Measurements from ENCODE around the gene RIMS4.

Gene RIMS4

DNA sequence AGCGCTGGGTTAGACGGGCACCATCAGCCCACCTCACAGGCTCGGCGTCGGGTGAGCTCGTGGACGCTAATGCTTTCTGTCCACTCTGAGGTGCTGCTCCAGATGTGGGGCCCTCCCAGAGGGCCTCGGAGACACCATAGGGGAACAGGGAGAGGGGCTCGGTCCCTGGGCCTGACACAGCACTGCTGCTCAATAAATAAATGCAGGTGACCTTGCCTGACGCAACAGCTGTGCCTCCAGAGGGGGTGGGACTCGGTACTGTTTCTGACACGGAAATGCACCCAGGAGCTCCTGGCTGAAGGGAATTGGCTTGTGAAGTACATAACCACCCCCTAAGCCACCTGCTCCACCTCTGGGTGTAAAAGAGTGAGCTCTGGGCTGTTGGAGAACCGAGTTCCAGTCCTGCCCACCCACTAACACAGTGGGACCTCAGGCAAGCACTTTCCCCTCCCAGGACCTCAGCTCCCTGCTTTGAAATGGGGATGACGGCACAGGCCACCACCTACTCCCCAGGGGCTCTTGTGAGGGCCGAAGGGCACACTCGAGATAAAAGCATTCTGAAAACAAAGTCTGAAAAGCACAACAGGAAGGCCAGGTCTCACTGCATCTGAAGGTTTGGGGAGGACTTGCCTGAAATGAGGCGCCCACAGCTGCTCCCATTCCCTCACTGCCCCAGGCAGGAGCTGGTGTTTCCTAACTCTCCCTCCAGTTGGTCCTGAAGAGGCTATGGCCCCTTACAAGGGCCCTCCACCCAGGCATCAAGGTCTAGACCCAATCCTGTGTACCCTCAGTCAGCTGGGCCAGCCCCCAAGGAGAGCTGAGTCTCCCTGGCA, 58.0 kb downstream of the RIMS4 start:
- H4K8ac ChIP-seq (ENCODE audit: low read depth, low read length): no peak overlapping the region
- DNase-seq: no peak
- H2AK5ac ChIP-seq (ENCODE audit: low read length): no peak overlapping the region
- H3K4me2 ChIP-seq (ENCODE audit: low read length): no peak overlapping the region
- H2BK15ac ChIP-seq (replicated peaks; ENCODE audit: low read depth): no peak overlapping the region
- H3K36me3 ChIP-seq (ENCODE audit: control insufficient read depth, insufficient read depth, low read length): no peaks in the 10 kb centered on the region
- no peak overlapping the region for H3K9ac ChIP-seq (ENCODE audit: low read length)
- no CpG with 5 or more reads among the region's 17 CpGs for WGBS (ENCODE audit: extremely low coverage, insufficient coverage, low lambda C conversion rate)
- H3K79me2 ChIP-seq (ENCODE audit: control insufficient read depth, insufficient read depth, low read length): no peaks in the 10 kb centered on the region
- no peak overlapping the region for H4K5ac ChIP-seq (ENCODE audit: low read length)
- no peak overlapping the region for H3K56ac ChIP-seq (ENCODE audit: low read length)
- H3K79me1 ChIP-seq (ENCODE audit: low read length): no peaks in the 10 kb centered on the region
- H3K23ac ChIP-seq (ENCODE audit: low read length): no peak overlapping the region
- no peak overlapping the region for H3K18ac ChIP-seq (ENCODE audit: low read length)
- H2BK5ac ChIP-seq (ENCODE audit: low read length): no peak overlapping the region
- no peak overlapping the region for H2BK120ac ChIP-seq (ENCODE audit: low read depth, low read length)
- H3K4me1 ChIP-seq (ENCODE audit: control insufficient read depth, low read depth, low read length): no peaks in the 10 kb centered on the region
- H3K27me3 ChIP-seq (ENCODE audit: insufficient read depth, low read length, poor library complexity): no peaks in the 10 kb centered on the region
- H3K4ac ChIP-seq (ENCODE audit: low read depth, low read length): no peak overlapping the region
- no peak overlapping the region for H3K27ac ChIP-seq (ENCODE audit: low read depth, low read length)
- no peak overlapping the region for H3K4me3 ChIP-seq (ENCODE audit: low read length)

DNA sequence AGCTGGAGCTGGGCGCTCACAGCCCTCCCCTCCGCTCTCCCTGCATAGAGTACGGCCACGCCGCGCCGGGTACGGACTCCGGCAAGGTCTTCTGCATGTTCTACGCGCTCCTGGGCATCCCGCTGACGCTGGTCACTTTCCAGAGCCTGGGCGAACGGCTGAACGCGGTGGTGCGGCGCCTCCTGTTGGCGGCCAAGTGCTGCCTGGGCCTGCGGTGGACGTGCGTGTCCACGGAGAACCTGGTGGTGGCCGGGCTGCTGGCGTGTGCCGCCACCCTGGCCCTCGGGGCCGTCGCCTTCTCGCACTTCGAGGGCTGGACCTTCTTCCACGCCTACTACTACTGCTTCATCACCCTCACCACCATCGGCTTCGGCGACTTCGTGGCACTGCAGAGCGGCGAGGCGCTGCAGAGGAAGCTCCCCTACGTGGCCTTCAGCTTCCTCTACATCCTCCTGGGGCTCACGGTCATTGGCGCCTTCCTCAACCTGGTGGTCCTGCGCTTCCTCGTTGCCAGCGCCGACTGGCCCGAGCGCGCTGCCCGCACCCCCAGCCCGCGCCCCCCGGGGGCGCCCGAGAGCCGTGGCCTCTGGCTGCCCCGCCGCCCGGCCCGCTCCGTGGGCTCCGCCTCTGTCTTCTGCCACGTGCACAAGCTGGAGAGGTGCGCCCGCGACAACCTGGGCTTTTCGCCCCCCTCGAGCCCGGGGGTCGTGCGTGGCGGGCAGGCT, 60.1 kb downstream of the RIMS4 start:
- whole genome bisulfite sequencing (ENCODE audit: extremely low coverage, insufficient coverage, low lambda C conversion rate): no CpG with 5 or more reads among the region's 73 CpGs
- Histone ChIP-seq H3K27ac (ENCODE audit: low read depth, low read length) (no peak overlapping the region), H3K4me2 (ENCODE audit: low read length) (no peak overlapping the region), H4K5ac (ENCODE audit: low read length) (no peak overlapping the region), H3K18ac (ENCODE audit: low read length) (no peak overlapping the region), H3K9ac (ENCODE audit: low read length) (no peak overlapping the region), H3K23ac (ENCODE audit: low read length) (no peak overlapping the region), H3K79me2 (ENCODE audit: control insufficient read depth, insufficient read depth, low read length) (no peaks in the 10 kb centered on the region), H2BK120ac (ENCODE audit: low read depth, low read length) (no peak overlapping the region), H3K4me1 (ENCODE audit: control insufficient read depth, low read depth, low read length) (peaks cover 2% of the 10 kb centered on the region), H3K36me3 (ENCODE audit: control insufficient read depth, insufficient read depth, low read length) (no peaks in the 10 kb centered on the region), H2BK15ac (replicated peaks; ENCODE audit: low read depth) (no peak overlapping the region), H3K4me3 (ENCODE audit: low read length) (no peak overlapping the region), H3K27me3 (ENCODE audit: insufficient read depth, low read length, poor library complexity) (no peaks in the 10 kb centered on the region), H3K56ac (ENCODE audit: low read length) (no peak overlapping the region), H3K4ac (ENCODE audit: low read depth, low read length) (no peak overlapping the region), H2AK5ac (ENCODE audit: low read length) (no peak overlapping the region), H2BK5ac (ENCODE audit: low read length) (no peak overlapping the region), H4K8ac (ENCODE audit: low read depth, low read length) (no peak overlapping the region), H3K79me1 (ENCODE audit: low read length) (no peaks in the 10 kb centered on the region)
- DNase-seq: no peak

DNA sequence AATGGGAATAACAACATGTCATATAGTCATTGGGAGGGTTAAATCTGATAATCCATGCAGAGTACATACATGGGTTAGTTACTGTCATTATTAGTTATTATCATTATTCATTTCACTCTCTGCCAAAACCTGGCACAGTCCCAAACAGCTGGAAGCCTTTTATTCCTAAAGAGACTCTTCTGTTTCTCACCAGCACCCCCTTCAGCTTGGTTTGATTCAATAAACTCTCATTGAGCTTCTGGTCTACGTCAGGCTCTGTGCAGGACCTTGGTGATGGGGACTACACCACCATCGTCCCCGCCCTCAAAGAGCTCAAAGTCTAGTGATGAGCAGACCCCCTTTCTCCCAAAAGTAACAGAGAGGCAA, 62.4 kb downstream of the RIMS4 start:
- no peak overlapping the region for H3K27ac ChIP-seq (ENCODE audit: low read depth, low read length)
- H2AK5ac ChIP-seq (ENCODE audit: low read length): no peak overlapping the region
- WGBS (ENCODE audit: extremely low coverage, insufficient coverage, low lambda C conversion rate): no CpG with 5 or more reads among the region's 3 CpGs
- no peak overlapping the region for H3K4me3 ChIP-seq (ENCODE audit: low read length)
- no peak overlapping the region for H3K4me2 ChIP-seq (ENCODE audit: low read length)
- no peak overlapping the region for H3K56ac ChIP-seq (ENCODE audit: low read length)
- no peak overlapping the region for H4K8ac ChIP-seq (ENCODE audit: low read depth, low read length)
- H3K27me3 ChIP-seq (ENCODE audit: insufficient read depth, low read length, poor library complexity): no peaks in the 10 kb centered on the region
- H3K79me2 ChIP-seq (ENCODE audit: control insufficient read depth, insufficient read depth, low read length): no peaks in the 10 kb centered on the region
- no peaks in the 10 kb centered on the region for H3K79me1 ChIP-seq (ENCODE audit: low read length)
- H3K4me1 ChIP-seq (ENCODE audit: control insufficient read depth, low read depth, low read length): peaks cover 2% of the 10 kb centered on the region
- no peak overlapping the region for H3K23ac ChIP-seq (ENCODE audit: low read length)
- no peak overlapping the region for H4K5ac ChIP-seq (ENCODE audit: low read length)
- H3K18ac ChIP-seq (ENCODE audit: low read length): no peak overlapping the region
- no peak overlapping the region for H3K9ac ChIP-seq (ENCODE audit: low read length)
- no peaks in the 10 kb centered on the region for H3K36me3 ChIP-seq (ENCODE audit: control insufficient read depth, insufficient read depth, low read length)
- no peak overlapping the region for H2BK120ac ChIP-seq (ENCODE audit: low read depth, low read length)
- H2BK15ac ChIP-seq (replicated peaks; ENCODE audit: low read depth): no peak overlapping the region
- H3K4ac ChIP-seq (ENCODE audit: low read depth, low read length): no peak overlapping the region
- no peak for DNase-seq
- no peak overlapping the region for H2BK5ac ChIP-seq (ENCODE audit: low read length)

DNA sequence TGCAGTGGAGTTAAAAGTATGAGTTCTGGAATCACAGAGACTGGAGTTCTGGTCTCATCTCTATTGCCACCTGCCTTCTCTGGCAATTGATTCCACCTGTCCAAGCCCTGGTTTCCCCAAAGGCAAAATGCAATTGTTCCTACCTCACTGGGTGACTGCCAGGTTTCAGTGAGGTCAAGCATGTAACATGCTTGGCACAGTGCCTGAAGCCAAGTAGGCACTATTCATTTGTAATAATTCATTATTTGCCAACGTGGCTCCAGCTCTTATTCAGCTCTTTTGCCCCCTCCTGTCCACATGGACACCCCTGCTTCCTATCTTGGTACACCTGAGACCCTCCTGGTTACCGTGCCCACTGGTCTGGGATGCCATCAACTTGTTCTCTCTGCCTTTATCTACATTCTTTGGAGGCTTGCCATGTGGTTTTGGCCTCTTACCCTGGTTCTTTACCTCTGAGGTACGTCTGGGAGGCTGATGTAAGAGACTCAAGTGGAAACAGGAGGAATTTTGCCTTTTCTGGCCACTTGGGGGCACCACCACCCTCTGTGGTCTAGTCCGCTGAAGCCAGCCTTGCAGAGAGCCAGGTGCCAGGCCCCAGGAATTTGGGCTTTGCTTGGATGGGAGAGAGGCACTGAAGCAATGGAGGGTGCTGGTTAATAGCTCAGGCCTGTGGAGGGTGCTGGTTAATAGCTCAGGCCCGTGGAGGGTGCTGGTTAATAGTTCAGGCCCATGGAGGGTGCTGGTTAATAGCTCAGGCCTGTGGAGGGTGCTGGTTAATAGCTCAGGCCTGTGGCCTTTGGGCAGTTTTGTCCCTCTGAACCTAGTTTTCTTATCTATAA, 63.0 kb downstream of the RIMS4 start:
- H3K4ac ChIP-seq (ENCODE audit: low read depth, low read length): no peak overlapping the region
- no peak overlapping the region for H3K56ac ChIP-seq (ENCODE audit: low read length)
- DNase-seq: peak; percentile 94
- no peak overlapping the region for H3K27ac ChIP-seq (ENCODE audit: low read depth, low read length)
- H3K4me3 ChIP-seq (ENCODE audit: low read length): no peak overlapping the region
- no peak overlapping the region for H4K8ac ChIP-seq (ENCODE audit: low read depth, low read length)
- H3K27me3 ChIP-seq (ENCODE audit: insufficient read depth, low read length, poor library complexity): no peaks in the 10 kb centered on the region
- no peak overlapping the region for H4K5ac ChIP-seq (ENCODE audit: low read length)
- WGBS (ENCODE audit: extremely low coverage, insufficient coverage, low lambda C conversion rate): no CpG with 5 or more reads among the region's 5 CpGs
- no peak overlapping the region for H3K4me2 ChIP-seq (ENCODE audit: low read length)
- peaks cover 2% of the 10 kb centered on the region for H3K4me1 ChIP-seq (ENCODE audit: control insufficient read depth, low read depth, low read length)
- H2AK5ac ChIP-seq (ENCODE audit: low read length): no peak overlapping the region
- no peak overlapping the region for H3K23ac ChIP-seq (ENCODE audit: low read length)
- no peaks in the 10 kb centered on the region for H3K36me3 ChIP-seq (ENCODE audit: control insufficient read depth, insufficient read depth, low read length)
- H3K9ac ChIP-seq (ENCODE audit: low read length): no peak overlapping the region
- no peaks in the 10 kb centered on the region for H3K79me1 ChIP-seq (ENCODE audit: low read length)
- H3K79me2 ChIP-seq (ENCODE audit: control insufficient read depth, insufficient read depth, low read length): no peaks in the 10 kb centered on the region
- H3K18ac ChIP-seq (ENCODE audit: low read length): no peak overlapping the region
- H2BK15ac ChIP-seq (replicated peaks; ENCODE audit: low read depth): no peak overlapping the region
- no peak overlapping the region for H2BK120ac ChIP-seq (ENCODE audit: low read depth, low read length)
- no peak overlapping the region for H2BK5ac ChIP-seq (ENCODE audit: low read length)

DNA sequence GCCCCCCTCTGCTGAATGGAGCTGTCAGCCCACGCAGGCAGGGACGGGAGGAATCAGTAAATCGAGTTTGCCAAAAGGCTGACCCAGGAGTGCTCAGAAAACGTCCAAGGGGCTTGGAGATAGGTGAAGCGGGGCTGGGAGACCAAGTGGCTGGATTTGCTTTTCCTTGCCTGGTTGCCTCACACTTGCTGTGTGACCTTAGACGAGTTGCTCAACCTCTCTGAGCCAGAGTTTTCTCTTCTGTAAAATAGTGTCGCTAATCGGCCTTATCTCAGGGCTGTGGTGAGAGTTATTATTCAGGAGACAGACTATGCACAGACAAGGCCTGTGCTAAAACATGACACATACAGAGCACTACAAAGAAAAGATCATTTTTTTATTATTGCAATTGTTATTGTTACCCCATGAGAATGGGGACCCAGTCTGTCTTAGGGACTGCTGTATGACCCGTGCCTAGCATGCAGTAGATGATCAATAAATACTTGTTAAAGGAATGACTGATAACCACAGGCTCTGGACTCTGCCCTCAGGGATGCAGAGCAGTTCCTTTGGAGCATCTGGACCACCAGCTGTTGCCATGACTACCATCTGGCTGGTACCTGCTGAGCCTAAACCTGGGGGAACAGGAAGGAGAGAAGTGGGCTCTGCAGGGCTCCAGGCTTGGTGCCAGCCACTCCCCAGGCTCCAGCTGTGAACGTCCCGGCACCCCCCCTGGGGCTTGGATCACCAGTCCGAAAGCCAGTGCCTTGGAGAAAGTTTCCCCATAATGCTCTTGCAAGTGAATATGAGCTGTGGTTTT, 63.8 kb downstream of the RIMS4 start:
- Histone ChIP-seq H3K4me2 (ENCODE audit: low read length) (peak overlapping the region; percentile 65), H3K36me3 (ENCODE audit: control insufficient read depth, insufficient read depth, low read length) (no peaks in the 10 kb centered on the region), H3K9ac (ENCODE audit: low read length) (peak overlapping the region; percentile 61), H3K4me1 (ENCODE audit: control insufficient read depth, low read depth, low read length) (peaks cover 2% of the 10 kb centered on the region), H3K4me3 (ENCODE audit: low read length) (no peak overlapping the region), H3K79me2 (ENCODE audit: control insufficient read depth, insufficient read depth, low read length) (no peaks in the 10 kb centered on the region), H3K79me1 (ENCODE audit: low read length) (no peaks in the 10 kb centered on the region), H3K18ac (ENCODE audit: low read length) (no peak overlapping the region), H3K27ac (ENCODE audit: low read depth, low read length) (no peak overlapping the region), H3K4ac (ENCODE audit: low read depth, low read length) (no peak overlapping the region), H3K23ac (ENCODE audit: low read length) (no peak overlapping the region), H2BK5ac (ENCODE audit: low read length) (no peak overlapping the region), H2BK15ac (replicated peaks; ENCODE audit: low read depth) (no peak overlapping the region), H2BK120ac (ENCODE audit: low read depth, low read length) (no peak overlapping the region), H4K5ac (ENCODE audit: low read length) (no peak overlapping the region), H2AK5ac (ENCODE audit: low read length) (no peak overlapping the region), H4K8ac (ENCODE audit: low read depth, low read length) (no peak overlapping the region), H3K56ac (ENCODE audit: low read length) (peak overlapping the region; percentile 79), H3K27me3 (ENCODE audit: insufficient read depth, low read length, poor library complexity) (no peaks in the 10 kb centered on the region)
- WGBS (ENCODE audit: extremely low coverage, insufficient coverage, low lambda C conversion rate): no CpG with 5 or more reads among the region's 12 CpGs
- DNase-seq: peak; percentile 74
